H1 (cell line): ENCODE results near the gene ALDH5A1. TPM values are rescaled to one million over a fixed set of nuclear protein-coding genes. Genes with fewer than 3 reads are reported as not detected.

Experiments
- CREB1 ChIP-seq: IDR thresholded peaks from 2 replicates; pipeline ENCODE4 v1.6.1; 2012; ENCODE audit warnings: inconsistent platforms
- EGR1 ChIP-seq: IDR thresholded peaks from 2 replicates; pipeline ENCODE4 v1.6.1; 2011; ENCODE audit warnings: low read depth, low read length, borderline replicate concordance
- YY1 ChIP-seq: IDR thresholded peaks from 2 replicates; pipeline ENCODE4 v1.6.1; 2011; ENCODE audit warnings: low read depth, mild to moderate bottlenecking, low read length
- polyA plus RNA-seq, 7 experiments: library from polyadenylated mRNA; depleted of rRNA in 3 of 7; stranded (reverse) in 5 of 7; unstranded in 2 of 7; fragments of >200 nt in 5 of 7; fragments of 200-250 nt in 2 of 7; gene quantifications; 1 replicate in 5 of 7; 2 replicates in 1 of 7; 4 replicates in 1 of 7; pipeline versions ENCODE4 v1.2.1 to v1.2.3, GENCODE V29; 2011 to 2013; ENCODE audit warnings: missing spikeins in 2 of 7, mixed read lengths in 2 of 7
- total RNA-seq: library from RNA; stranded (reverse); fragmentation: NEBNext Ultra II Directional; extraction: Animal tissue kit (Norgen Biotek cat#: 25700); gene quantifications from 2 replicates; pipeline ENCODE4 v1.2.1, GENCODE V29; 2021

ALDH5A1 gene
- total and polyA plus RNA-seq, 2 of the 8 experiments (the other 6 are each of a cell fraction or from before 2014, with no cell fraction given): 1.5 to 2.4 TPM

DNA sequence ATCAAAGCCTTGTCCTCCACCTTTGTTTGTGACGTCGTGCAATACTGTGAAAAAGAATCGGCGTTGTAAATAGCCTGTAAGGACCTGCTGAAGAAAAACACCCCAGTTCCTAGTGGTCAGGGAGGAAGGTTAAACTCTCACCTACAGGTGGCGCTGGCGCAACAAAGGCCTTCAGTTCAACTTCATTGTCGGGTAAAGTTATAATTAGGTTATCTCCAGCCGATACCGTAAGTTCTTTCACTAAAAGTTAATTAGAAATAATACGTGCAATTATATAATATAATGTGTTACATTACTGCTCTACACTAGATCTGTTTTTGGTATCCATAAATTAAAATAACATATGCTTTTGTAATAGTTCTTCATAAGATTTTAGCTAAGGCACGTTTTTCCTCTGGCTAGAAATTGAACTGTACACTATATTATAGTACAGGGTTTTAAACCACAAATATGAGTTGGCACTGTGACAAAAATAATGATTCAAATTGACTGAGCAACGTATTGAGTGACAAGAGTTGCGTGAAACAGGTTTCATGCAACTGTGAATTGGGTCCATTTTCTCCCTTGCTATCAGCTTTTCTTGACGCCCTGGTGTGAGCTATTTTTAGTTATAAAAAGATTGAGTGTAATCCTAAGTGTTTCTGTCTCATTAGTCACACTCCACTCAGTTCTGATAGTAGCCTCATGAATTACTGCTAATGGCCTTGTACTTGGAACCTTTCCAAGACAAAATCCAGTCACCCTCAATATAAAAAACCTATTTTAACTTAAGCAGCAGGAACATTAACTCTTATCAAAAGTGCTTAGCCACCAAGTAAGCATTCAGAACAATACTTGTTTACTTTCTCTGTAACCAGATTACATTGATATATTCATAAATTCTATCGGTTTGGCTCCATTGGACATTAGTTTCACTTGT lies 89.0 kb downstream of the ALDH5A1 start (continued):
- TF ChIP-seq YY1 (0 out of 2 replicates have a peak, but pooled peaks have one; percentile 30), EGR1 (no peak), CREB1 (peak; percentile 47; the same call in 1 of the 2 replicates)
